Keratinocyte (primary cell): ENCODE results near the gene TSPOAP1.

Experiments used
- EZH2 ChIP-seq: IDR thresholded peaks from one replicate; pipeline ENCODE4 v1.6.1; 2012; ENCODE audit warnings: inconsistent platforms, mild to moderate bottlenecking, low read length, moderate library complexity
- TF ChIP-seq, protein P1 (sequence below), 3 experiments: IDR thresholded peaks in 1 of 3; conservative IDR thresholded peaks in 1 of 3; optimal IDR thresholded peaks in 1 of 3; 2 replicates in 2 of 3; 3 replicates in 1 of 3; pipeline versions ENCODE3 to v1.5.1; 2011; ENCODE audit warnings: low read length in 3 of 3, mild to moderate bottlenecking in 3 of 3, moderate library complexity in 2 of 3, control low read depth in 1 of 3, inconsistent platforms in 1 of 3; ENCODE audit not compliant: insufficient read depth in 2 of 3; ENCODE audit errors: extremely low read depth in 1 of 3

DNA sequence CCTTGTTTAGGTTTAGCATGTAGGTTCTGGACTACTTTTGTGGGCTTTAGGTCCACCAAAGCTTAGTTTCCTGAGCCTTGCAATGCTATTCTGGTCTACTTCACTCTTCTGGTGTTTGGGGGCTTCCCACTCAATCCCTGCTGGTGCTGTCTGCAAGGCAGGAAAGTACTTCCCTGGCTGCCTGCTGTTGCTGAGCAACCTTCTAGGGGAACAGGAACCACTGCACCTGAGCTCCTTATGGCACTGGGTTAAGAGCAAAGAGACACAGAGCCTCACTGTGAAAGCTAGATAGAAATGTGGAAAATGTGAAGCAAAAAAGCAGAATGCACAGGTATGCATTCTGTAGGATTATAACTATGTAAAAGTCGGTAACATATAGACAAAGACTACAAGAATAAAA is 64.8 kb downstream of the TSPOAP1 start:
- TF ChIP-seq, protein P1, sequence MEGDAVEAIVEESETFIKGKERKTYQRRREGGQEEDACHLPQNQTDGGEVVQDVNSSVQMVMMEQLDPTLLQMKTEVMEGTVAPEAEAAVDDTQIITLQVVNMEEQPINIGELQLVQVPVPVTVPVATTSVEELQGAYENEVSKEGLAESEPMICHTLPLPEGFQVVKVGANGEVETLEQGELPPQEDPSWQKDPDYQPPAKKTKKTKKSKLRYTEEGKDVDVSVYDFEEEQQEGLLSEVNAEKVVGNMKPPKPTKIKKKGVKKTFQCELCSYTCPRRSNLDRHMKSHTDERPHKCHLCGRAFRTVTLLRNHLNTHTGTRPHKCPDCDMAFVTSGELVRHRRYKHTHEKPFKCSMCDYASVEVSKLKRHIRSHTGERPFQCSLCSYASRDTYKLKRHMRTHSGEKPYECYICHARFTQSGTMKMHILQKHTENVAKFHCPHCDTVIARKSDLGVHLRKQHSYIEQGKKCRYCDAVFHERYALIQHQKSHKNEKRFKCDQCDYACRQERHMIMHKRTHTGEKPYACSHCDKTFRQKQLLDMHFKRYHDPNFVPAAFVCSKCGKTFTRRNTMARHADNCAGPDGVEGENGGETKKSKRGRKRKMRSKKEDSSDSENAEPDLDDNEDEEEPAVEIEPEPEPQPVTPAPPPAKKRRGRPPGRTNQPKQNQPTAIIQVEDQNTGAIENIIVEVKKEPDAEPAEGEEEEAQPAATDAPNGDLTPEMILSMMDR (optimal IDR thresholded peaks at IDR 0.05 in 1 of 3, IDR thresholded peaks at IDR 0.05 in 1 of 3, conservative IDR thresholded peaks at IDR 0.05 in 1 of 3; ENCODE audit: extremely low read depth in 1 of 3, insufficient read depth in 2 of 3, low read length in 3 of 3) = no peak
- TF ChIP-seq EZH2 = no peak
